Measurements from ENCODE around the gene ZNF324B.
A peak's percentile ranks its signal among the peaks of the same experiment; 100 is the strongest.

Gene ZNF324B

DNA sequence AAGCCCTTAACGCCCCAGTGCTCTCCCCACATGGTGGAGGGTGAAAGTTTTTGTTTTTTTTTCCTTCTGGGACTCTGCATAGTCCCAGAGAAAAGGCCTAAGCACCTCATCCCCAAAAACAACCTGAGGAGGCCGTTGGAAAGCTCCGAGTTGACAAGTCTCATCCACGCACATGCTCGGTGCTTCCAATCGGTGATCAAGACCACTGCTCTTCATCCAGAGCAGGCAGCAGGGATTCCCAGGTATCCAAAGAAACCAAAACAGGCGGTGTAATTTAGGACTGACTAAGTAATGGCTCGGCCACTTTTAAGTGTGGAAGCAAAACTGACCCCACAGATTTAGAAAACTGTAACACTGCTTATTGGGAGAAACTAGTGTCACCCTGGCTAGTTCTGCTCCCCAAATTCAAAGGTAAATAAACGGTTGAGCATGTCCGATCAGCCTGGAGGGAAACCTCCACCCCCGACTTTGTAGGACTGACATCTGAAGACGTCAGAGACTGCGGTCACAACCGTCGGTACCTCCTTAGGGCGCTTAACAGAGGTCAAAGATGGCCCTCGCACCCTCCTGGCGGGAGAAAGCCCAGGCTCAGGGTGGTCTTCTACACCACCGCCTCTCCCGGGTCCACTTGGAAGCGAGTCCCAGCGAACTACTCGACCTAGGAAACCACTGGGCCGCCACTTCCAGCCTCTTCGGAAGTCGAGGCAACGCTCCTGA lies 23.7 kb downstream of the ZNF324B start:
- H3K9ac ChIP-seq (ENCODE audit: low read length): peak overlapping the region; percentile 67
- H3K27me3 ChIP-seq (replicated peaks; ENCODE audit: insufficient read depth, low read length): no peaks in the 10 kb centered on the region
- no peaks in the 10 kb centered on the region for H3K9me3 ChIP-seq (replicated peaks; ENCODE audit: insufficient read depth, low read length)
- peak overlapping the region; percentile 79 for H3K4me3 ChIP-seq (ENCODE audit: low read length)
- TF ChIP-seq, protein P1, sequence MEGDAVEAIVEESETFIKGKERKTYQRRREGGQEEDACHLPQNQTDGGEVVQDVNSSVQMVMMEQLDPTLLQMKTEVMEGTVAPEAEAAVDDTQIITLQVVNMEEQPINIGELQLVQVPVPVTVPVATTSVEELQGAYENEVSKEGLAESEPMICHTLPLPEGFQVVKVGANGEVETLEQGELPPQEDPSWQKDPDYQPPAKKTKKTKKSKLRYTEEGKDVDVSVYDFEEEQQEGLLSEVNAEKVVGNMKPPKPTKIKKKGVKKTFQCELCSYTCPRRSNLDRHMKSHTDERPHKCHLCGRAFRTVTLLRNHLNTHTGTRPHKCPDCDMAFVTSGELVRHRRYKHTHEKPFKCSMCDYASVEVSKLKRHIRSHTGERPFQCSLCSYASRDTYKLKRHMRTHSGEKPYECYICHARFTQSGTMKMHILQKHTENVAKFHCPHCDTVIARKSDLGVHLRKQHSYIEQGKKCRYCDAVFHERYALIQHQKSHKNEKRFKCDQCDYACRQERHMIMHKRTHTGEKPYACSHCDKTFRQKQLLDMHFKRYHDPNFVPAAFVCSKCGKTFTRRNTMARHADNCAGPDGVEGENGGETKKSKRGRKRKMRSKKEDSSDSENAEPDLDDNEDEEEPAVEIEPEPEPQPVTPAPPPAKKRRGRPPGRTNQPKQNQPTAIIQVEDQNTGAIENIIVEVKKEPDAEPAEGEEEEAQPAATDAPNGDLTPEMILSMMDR (IDR thresholded peaks at IDR 0.05; ENCODE audit: low read length): no peak
- TF ChIP-seq EZH2phosphoT487 (IDR thresholded peaks at IDR 0.05; ENCODE audit: low read length) (no peak), EZH2 (optimal IDR thresholded peaks at IDR 0.05; ENCODE audit: low read depth, low read length) (no peak)
- H3K4me2 ChIP-seq (ENCODE audit: low read depth, low read length): peak overlapping the region; percentile 88
- H3K4me1 ChIP-seq (ENCODE audit: low read length): no peaks in the 10 kb centered on the region
- peak overlapping the region; percentile 76; the same call in 1 of the 2 replicates for H3K27ac ChIP-seq (ENCODE audit: low read length)
- no peaks in the 10 kb centered on the region for H3K79me2 ChIP-seq (ENCODE audit: low read length)
- no peaks in the 10 kb centered on the region for H4K20me1 ChIP-seq (ENCODE audit: insufficient read depth, low read length)
- peak overlapping the region; percentile 89 for H2AFZ ChIP-seq (ENCODE audit: low read length)
- peaks cover 8% of the 10 kb centered on the region for H3F3A ChIP-seq (ENCODE audit: insufficient read depth, low read length)
- H3K9me2 ChIP-seq (replicated peaks; ENCODE audit: insufficient read depth, low read length): no peaks in the 10 kb centered on the region
- no peak for DNase-seq
- H3K36me3 ChIP-seq (replicated peaks; ENCODE audit: insufficient read depth, low read length): 0 out of 2 replicates have a peak, but pooled peaks cover 4% of the 10 kb centered on the region

DNA sequence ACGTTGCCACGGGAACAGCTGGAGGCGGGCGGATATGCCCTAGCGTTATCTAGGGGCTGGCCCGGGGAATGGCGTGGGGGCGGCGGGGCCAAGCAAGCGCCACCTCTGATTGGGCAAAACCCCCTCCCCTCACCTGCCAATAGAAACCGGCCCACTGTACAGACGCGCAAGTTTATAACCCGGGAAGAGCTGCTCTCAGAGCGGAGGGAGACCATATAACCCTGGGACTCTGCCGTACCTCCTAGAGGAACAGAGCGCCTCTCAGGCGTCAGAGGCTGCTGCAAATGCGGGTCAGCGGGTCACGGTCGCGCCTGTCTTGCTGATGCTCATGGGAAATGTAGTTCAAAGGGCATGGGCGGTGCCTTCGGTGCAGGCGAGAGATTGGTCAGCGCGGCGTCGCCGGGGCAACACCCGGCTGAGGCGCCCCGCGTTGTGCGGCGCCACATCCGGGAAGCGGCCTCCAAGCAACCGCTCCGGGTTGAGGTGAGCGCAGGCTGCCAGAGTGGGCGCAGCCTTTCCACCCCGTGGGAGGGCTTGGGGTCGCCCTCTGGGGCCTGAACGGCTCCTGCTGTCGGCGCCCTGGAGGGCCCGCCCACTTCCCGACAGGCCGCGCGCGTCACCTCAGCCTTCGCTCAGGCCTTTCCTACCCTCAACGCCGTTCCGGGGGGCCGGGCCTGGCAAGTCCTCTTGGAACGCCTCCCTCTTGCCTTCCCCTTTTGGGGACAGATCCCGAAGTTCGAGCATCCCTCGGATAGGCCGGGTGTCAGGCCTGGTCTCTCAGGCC lies 24.5 kb downstream of the ZNF324B start, which contains the start of gene ZNF446:
ZNF446 (plus strand) TSS at position 639 of the 784 bp plus-strand sequence. CDS start 867 bp downstream, outside the sequence.
- DNase-seq: peak; percentile 96
- Histone ChIP-seq H3K4me3 (ENCODE audit: low read length) (peak within 1 kb of the TSS; percentile 79), H3K36me3 (replicated peaks; ENCODE audit: insufficient read depth, low read length) (0 out of 2 replicates have a peak, but pooled peaks cover 4% of the 10 kb centered on the region), H3F3A (ENCODE audit: insufficient read depth, low read length) (peaks cover 8% of the 10 kb centered on the region), H3K4me1 (ENCODE audit: low read length) (no peaks in the 10 kb centered on the region), H3K79me2 (ENCODE audit: low read length) (no peaks in the 10 kb centered on the region), H3K27ac (ENCODE audit: low read length) (peak within 1 kb of the TSS; percentile 76; the same call in 1 of the 2 replicates), H3K27me3 (replicated peaks; ENCODE audit: insufficient read depth, low read length) (no peaks in the 10 kb centered on the region), H2AFZ (ENCODE audit: low read length) (peak within 1 kb of the TSS; percentile 89), H3K9me2 (replicated peaks; ENCODE audit: insufficient read depth, low read length) (no peaks in the 10 kb centered on the region), H3K9me3 (replicated peaks; ENCODE audit: insufficient read depth, low read length) (no peaks in the 10 kb centered on the region), H3K4me2 (ENCODE audit: low read depth, low read length) (peak within 1 kb of the TSS; percentile 88), H4K20me1 (ENCODE audit: insufficient read depth, low read length) (no peaks in the 10 kb centered on the region), H3K9ac (ENCODE audit: low read length) (peak within 1 kb of the TSS; percentile 67)
- TF ChIP-seq, protein P1 (IDR thresholded peaks at IDR 0.05; ENCODE audit: low read length): no peak
- TF ChIP-seq EZH2 (optimal IDR thresholded peaks at IDR 0.05; ENCODE audit: low read depth, low read length): no peak

DNA sequence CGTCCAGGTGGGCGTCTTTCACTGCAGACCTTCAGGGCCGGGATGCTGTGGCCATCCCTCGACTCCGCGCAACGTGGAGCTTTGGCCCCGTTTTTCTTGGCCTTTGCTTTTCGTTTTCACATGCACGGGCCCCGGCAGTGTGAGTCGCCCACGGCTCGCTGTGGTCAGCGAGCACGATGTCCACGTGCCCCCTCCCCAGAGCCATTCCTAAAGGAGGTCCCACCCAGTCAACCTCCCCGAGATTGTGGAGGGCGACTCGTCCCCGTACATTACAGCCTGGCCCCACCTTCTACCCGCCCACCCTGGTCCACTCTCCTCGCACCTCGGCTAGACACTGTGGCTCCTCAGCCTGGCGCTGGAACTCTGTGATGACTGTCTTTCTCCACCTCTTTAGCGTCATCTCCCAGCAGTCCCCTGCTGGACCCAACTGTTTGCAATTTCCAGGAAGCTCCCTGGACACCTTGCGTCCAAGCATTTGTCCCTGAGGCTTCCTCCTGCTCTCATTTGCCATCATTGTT lies 25.1 kb downstream of the ZNF324B start:
- DNase-seq: no peak
- Histone ChIP-seq H3K36me3 (replicated peaks; ENCODE audit: insufficient read depth, low read length) (0 out of 2 replicates have a peak, but pooled peaks cover 4% of the 10 kb centered on the region), H3K4me1 (ENCODE audit: low read length) (no peaks in the 10 kb centered on the region), H3F3A (ENCODE audit: insufficient read depth, low read length) (peaks cover 8% of the 10 kb centered on the region), H4K20me1 (ENCODE audit: insufficient read depth, low read length) (no peaks in the 10 kb centered on the region), H3K9ac (ENCODE audit: low read length) (peak overlapping the region; percentile 67), H3K27ac (ENCODE audit: low read length) (peak overlapping the region; percentile 76; the same call in 1 of the 2 replicates), H3K79me2 (ENCODE audit: low read length) (no peaks in the 10 kb centered on the region), H3K4me2 (ENCODE audit: low read depth, low read length) (peak overlapping the region; percentile 88), H3K4me3 (ENCODE audit: low read length) (peak overlapping the region; percentile 79), H2AFZ (ENCODE audit: low read length) (peak overlapping the region; percentile 89), H3K9me3 (replicated peaks; ENCODE audit: insufficient read depth, low read length) (no peaks in the 10 kb centered on the region), H3K27me3 (replicated peaks; ENCODE audit: insufficient read depth, low read length) (no peaks in the 10 kb centered on the region), H3K9me2 (replicated peaks; ENCODE audit: insufficient read depth, low read length) (no peaks in the 10 kb centered on the region)
- TF ChIP-seq EZH2phosphoT487 (IDR thresholded peaks at IDR 0.05; ENCODE audit: low read length) (no peak), EZH2 (optimal IDR thresholded peaks at IDR 0.05; ENCODE audit: low read depth, low read length) (no peak)
- TF ChIP-seq, protein P1 (IDR thresholded peaks at IDR 0.05; ENCODE audit: low read length): no peak

Data from MM.1S (cell line).